GM18870 (cell line): ENCODE measurements around the gene PUS10.
"Not testable (repeated sequence)": the region's sequence is repeated elsewhere in the genome, so short reads cannot be mapped to it uniquely, and the experiment has no call there.

Source experiments
- ATAC-seq: cut with Tn5 transposase; IDR thresholded peaks from one replicate; pipeline ENCODE4 v1.9.1; 2021; ENCODE audit warnings: moderate library complexity; ENCODE audit not compliant: unreplicated experiment

The PUS10 gene

DNA sequence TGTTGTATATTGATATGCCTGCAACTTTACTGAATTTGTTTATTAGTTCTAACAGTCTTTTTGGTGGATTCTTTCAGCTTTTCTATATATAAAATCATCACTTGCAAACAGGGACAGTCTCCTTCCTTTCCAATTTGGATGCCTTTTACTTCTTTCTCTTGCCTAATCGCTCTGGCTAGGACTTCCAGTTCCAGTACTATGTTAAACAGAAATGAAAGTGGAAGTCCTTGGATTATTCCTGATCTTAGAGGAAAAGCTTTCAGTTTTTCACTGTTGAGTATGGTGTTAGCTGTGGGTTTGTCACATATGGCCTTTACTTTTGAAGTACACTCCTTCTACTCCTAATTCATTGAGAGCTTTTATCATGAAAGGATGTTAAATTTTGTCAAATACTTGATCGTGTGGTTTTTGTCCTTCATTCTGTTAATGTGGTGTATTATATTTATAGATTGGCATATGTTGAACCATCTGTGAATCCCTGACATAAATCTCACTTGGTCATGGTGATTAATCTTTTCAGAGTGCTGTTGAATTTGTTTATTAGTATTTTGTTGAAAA, 83.8 kb downstream of the PUS10 start:
- ATAC-seq: no peak

GRCh38 chr2:60932954-60933353, 85.1 kb downstream of the PUS10 start:
- no peak for ATAC-seq

DNA sequence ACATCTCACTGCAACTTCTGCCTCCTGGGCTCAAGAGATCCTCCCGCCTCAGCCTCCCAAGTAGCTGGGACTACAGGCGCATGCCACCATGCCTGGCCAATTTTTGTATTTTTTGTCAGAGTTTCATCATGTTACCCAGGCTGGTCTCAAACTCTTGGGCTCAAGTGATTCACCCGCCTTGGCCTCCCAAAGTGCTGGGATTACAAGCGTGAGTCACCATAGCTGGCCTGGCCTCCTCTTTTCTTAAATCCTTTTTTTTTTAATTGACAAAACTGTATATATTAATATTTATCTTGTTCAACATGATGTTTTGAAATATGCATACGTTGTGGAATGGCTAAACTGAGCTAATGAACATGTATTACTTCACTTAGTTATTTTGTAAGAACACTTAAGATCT, 86.0 kb downstream of the PUS10 start:
- not testable (repeated sequence) for ATAC-seq

- no peak for ATAC-seq
These were observed 91.1 kb downstream of the PUS10 start for GRCh38 chr2:60926741-60927552.

DNA sequence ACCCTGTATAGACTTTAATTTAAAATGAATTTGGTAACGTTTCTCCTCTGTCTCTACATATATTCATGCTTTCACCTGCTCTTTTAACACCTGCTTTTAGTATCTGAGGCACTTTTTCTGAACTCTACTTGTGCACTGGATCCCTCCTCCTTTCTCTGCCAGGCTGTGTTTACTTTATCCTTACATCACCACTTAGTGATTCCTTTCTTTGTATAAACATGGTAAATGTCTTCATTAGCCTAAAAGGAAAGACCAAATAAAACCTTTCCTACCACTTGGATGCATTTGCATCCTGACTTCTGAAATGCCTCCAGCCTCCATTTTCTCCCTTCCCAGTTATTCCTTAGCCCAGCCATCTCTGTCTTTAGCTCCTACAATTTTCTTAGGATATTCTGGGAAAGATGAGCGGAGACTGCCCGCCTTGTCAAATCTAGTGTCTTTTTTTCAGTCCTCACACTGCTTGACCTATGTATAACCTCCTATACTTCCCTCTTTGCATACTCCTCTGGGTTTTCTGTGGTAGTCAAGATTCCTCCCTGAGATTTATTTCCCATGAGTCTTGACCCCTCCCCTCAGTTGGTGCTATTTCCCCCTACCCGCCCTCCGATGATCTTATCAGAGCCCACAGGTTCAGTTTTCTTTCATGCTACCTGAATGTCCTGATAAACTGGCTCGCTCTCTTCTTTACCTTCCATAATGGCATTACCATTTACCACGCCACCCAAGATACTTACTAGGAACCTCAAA, 91.9 kb downstream of the PUS10 start:
- no peak for ATAC-seq

DNA sequence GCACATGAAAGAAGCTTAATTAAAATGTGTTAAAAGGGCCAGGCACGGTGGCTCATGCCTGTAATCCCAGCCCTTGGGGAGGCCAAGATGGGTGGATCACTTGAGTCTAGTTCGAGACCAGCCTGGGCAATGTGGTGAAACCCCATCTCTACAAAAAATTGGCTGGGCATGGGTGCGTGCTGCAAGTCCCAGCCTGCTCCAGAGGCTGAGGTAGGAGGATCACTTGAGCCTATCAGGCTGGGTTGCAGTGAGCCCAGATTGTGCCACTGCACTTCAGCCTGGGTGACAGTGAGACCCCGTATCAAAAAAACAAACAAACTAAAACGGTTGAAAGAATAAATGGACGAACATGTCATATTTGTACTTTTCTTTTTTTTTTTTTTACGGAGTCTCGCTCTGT, 110.7 kb downstream of the PUS10 start:
- ATAC-seq: no peak

- ATAC-seq: no peak
These were observed 111.7 kb downstream of the PUS10 start for GRCh38 chr2:60906395-60906794.

DNA sequence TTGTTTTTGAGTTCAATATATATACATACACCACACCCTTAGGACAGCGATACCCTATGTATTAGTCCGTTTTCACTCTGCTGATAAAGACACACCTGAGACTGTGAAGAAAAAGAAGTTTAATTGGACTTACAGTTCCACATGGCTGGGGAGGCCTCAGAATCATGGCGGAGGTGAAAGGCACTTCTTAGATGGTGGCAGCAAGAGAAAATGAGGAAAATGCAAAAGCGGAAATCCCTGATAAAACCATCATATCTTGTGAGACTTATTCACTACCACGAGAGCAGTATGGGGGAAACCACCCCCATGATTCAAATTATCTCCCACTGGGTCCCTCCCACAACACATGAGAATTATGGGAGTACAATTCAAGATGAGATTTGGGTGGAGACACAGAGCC, 112.2 kb downstream of the PUS10 start:
- not testable (repeated sequence) for ATAC-seq

DNA sequence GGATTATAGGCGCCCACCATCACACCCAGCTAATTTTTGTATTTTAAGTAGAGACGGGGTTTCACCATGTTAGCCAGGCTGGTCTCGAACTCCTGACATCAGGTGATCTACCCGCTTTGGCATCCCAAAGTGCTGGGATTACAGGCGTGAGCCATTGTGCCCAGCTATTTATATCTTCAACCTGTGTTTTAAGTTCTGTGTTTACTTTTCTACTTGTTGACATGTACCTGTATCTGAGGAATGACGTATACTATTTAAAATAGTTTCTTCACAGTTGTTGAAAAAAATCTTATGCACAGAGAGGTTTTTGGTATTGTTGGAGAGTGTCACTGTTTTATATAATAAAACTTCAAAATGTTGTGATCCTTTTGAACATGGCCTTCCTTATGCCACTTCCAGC, 116.8 kb downstream of the PUS10 start:
- not testable (repeated sequence) for ATAC-seq

DNA sequence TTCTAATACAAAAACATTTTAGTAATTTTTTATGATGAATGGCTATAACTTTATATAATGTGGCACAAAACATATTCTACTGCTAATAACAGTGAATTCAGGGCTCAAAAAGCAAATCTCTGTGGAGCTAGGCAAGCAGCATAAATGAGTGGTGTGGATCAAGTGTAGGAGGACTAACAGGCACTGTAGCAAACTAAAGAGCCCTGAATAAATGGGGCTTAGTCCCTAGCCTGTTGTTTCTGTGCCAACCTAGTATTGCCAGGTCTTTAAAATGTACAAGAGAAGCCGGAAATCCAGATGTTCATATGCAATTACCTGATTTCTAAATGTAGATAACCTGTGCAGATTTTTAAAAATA, 118.2 kb downstream of the PUS10 start:
- peak; percentile 24 for ATAC-seq

DNA sequence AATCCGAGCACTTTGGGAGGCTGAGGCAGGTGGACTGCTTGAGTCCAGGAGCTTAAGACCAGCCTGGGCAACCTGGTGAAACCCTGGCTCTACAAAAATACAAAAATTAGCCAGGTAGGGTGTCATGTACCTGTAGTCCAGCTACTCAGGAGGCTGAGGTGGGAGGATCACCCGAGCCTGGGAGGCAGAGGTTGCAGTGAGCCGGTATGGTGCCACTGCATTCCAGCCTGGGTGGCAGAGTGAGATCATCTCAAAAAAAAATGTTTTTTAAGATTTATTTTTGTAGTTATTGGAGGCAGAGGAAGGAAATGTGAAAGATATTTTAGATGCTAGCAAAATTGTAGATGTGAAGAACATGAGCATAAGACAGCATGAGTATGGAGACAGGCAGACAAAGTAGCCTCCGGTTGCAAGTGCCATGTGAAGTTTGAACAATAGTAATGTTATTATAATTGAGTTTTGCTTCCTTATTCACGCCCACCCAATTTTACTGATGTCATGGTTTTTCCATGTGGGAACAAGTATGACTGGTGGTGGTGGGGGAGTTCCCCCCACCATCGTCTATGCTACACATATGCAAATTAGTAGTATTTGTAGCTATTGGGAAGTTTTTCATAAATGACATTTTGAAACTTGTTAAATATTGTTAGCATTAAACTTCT, 118.7 kb downstream of the PUS10 start:
- peak; percentile 54 for ATAC-seq

DNA sequence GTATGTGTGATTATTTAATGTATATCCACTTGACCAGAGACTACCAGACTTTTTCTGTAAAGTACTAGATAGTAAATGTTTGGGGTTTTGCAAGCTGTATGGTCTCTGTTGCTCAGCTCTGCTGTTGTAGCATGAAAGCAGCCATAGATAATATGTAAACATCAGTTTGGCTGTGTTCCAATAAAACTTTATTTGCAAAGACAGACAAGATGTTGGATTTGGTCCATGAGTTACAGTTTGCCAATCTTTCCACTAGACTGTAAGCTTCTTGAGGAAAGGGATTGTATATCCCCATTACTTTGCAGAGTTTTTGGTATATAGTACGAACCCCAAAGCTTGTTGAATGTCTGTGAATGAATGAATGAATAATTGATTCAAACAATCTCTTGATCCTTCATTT, 119.5 kb downstream of the PUS10 start:
- no peak for ATAC-seq
